BLaER1 (cell line): ENCODE measurements around the gene OR7A10.

Experiments used
- H3K27ac ChIP-seq: shearing (Covaris generic); formaldehyde crosslinking; 2 replicates; pipeline ENCODE4 v1.8.1; 2022
- H3K27me3 ChIP-seq: shearing (Covaris generic); formaldehyde crosslinking; 2 replicates; pipeline ENCODE4 v1.8.1; 2022
- H3K36me3 ChIP-seq: shearing (Covaris generic); formaldehyde crosslinking; 2 replicates; pipeline ENCODE4 v1.8.1; 2022
- H3K4me1 ChIP-seq: shearing (Covaris generic); formaldehyde crosslinking; 2 replicates; pipeline ENCODE4 v1.8.1; 2022
- H3K4me2 ChIP-seq: shearing (Covaris generic); formaldehyde crosslinking; 2 replicates; pipeline ENCODE4 v1.8.1; 2022
- H3K4me3 ChIP-seq: shearing (Covaris generic); formaldehyde crosslinking; 2 replicates; pipeline ENCODE4 v1.8.1; 2022
- H3K9ac ChIP-seq: shearing (Covaris generic); formaldehyde crosslinking; 2 replicates; pipeline ENCODE4 v1.8.1; 2022
- H3K9me3 ChIP-seq: shearing (Covaris generic); formaldehyde crosslinking; 2 replicates; pipeline ENCODE4 v1.8.1; 2022
- H4K20me1 ChIP-seq: shearing (Covaris generic); formaldehyde crosslinking; 2 replicates; pipeline ENCODE4 v1.8.1; 2022
- Cebpa-rat ChIP-seq: shearing (Covaris generic); IDR thresholded peaks from 2 replicates; pipeline ENCODE4 v1.8.1; 2022

Gene OR7A10

DNA sequence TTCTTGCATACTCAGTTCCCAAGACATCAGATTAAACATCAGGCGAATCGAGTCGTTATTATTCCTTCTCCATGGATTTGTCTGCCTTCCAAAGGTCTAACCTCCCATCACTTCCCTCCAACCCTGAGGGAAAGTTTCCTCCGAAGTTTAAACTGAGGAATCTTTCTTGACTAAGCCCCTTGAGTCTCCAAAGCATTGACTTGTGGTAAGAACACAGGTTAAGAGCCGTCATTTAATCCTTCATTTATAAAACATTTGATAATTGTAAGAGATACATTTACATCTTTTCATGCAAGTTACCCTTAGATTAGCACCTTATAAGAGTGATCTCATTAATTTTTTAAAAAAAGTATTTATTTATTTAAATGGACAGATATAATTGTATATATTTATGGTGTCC lies at the start of gene OR7A10:
Gene OR7A10 (minus strand): TSS at position 101 of the 400 bp plus-strand sequence. CDS start 7,045 bp downstream, outside the sequence.
- H3K4me1 ChIP-seq = no peaks in the 10 kb centered on the region
- H3K9me3 ChIP-seq = no peaks in the 10 kb centered on the region
- no peaks in the 10 kb centered on the region for H4K20me1 ChIP-seq
- H3K9ac ChIP-seq = no peak within 1 kb of the TSS
- no peak within 1 kb of the TSS for H3K4me2 ChIP-seq
- no peak within 1 kb of the TSS for H3K27ac ChIP-seq
- no peak within 1 kb of the TSS for H3K4me3 ChIP-seq
- no peaks in the 10 kb centered on the region for H3K36me3 ChIP-seq
- H3K27me3 ChIP-seq = no peaks in the 10 kb centered on the region
- no peak for TF ChIP-seq Cebpa-rat

- Histone ChIP-seq H3K9ac (no peak overlapping the region), H3K9me3 (no peaks in the 10 kb centered on the region), H3K4me1 (peaks cover 12% of the 10 kb centered on the region), H3K27me3 (no peaks in the 10 kb centered on the region), H3K27ac (no peak overlapping the region), H3K4me2 (no peak overlapping the region), H4K20me1 (no peaks in the 10 kb centered on the region), H3K4me3 (no peak overlapping the region), H3K36me3 (no peaks in the 10 kb centered on the region)
- TF ChIP-seq Cebpa-rat = no peak
Measured at GRCh38 chr19:14890643-14891379, 42.1 kb upstream of the OR7A10 start.

GRCh38 chr19:14889994-14890642 lies 41.4 kb upstream of the OR7A10 start:
- TF ChIP-seq Cebpa-rat = no peak
- Histone ChIP-seq H3K27me3 (no peaks in the 10 kb centered on the region), H3K27ac (no peak overlapping the region), H3K9ac (no peak overlapping the region), H3K4me2 (no peak overlapping the region), H3K4me3 (no peak overlapping the region), H3K9me3 (no peaks in the 10 kb centered on the region), H4K20me1 (no peaks in the 10 kb centered on the region), H3K36me3 (no peaks in the 10 kb centered on the region), H3K4me1 (peaks cover 12% of the 10 kb centered on the region)

- TF ChIP-seq Cebpa-rat = no peak
- no peak within 1 kb of the TSS for H3K4me2 ChIP-seq
- H3K9ac ChIP-seq = no peak within 1 kb of the TSS
- H3K27me3 ChIP-seq = no peaks in the 10 kb centered on the region
- no peaks in the 10 kb centered on the region for H4K20me1 ChIP-seq
- H3K27ac ChIP-seq = no peak within 1 kb of the TSS
- H3K9me3 ChIP-seq = no peaks in the 10 kb centered on the region
- peaks cover 12% of the 10 kb centered on the region for H3K4me1 ChIP-seq
- H3K4me3 ChIP-seq = no peak within 1 kb of the TSS
- no peaks in the 10 kb centered on the region for H3K36me3 ChIP-seq
Measured at GRCh38 chr19:14886032-14886431, 37.3 kb upstream of the OR7A10 start, which contains the start of gene OR7A17. TSS of gene OR7A17 (minus strand) at chr19:14886132. CDS start at chr19:14881355, 4,777 bp downstream.

DNA sequence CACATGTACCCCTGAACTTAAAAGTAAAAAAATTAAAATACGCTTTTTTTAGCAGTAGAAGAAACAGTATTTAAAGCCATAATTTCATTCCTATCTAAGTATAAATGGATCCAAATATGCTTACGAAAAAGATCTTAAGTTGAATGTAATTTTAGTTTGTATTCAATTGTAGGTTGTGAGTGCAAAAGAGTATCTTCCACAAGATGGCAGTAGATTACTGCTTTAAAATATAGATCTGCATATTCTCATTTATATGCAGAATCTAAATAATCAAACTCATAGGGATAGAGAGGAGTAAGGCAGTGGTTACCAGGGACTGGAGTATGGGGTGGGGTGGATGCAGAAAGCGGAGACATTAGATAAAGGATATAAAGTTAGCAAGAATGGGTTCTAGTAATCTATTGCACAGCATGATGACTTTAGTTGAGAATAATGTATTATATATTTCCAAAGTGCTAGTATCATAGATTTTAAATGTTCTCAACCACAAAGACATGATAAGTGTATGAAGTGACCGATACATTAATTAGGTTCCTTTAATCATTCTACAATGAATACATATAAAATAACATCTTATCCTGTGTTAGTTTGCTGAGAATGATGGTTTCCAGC lies 23.0 kb upstream of the OR7A10 start:
- H3K9me3 ChIP-seq = no peaks in the 10 kb centered on the region

GRCh38 chr19:14868497-14868896 lies 19.8 kb upstream of the OR7A10 start:
- Histone ChIP-seq H3K9ac (no peak overlapping the region), H3K9me3 (no peaks in the 10 kb centered on the region), H3K27ac (no peak overlapping the region), H3K27me3 (no peaks in the 10 kb centered on the region), H3K36me3 (no peaks in the 10 kb centered on the region), H4K20me1 (no peaks in the 10 kb centered on the region), H3K4me2 (no peak overlapping the region), H3K4me1 (no peaks in the 10 kb centered on the region), H3K4me3 (no peak overlapping the region)
- no peak for TF ChIP-seq Cebpa-rat

More for the DNA sequence above, 23.0 kb upstream of the OR7A10 start:
- no peak overlapping the region for H3K4me2 ChIP-seq
- no peaks in the 10 kb centered on the region for H3K4me1 ChIP-seq
- no peaks in the 10 kb centered on the region for H4K20me1 ChIP-seq
- no peak overlapping the region for H3K4me3 ChIP-seq
- H3K27ac ChIP-seq = no peak overlapping the region
- TF ChIP-seq Cebpa-rat = no peak
- H3K36me3 ChIP-seq = no peaks in the 10 kb centered on the region
- no peak overlapping the region for H3K9ac ChIP-seq
- H3K27me3 ChIP-seq = no peaks in the 10 kb centered on the region

GRCh38 chr19:14843578-14843977 lies 5.1 kb downstream of the OR7A10 start:
- TF ChIP-seq Cebpa-rat = no peak
- H3K4me1 ChIP-seq = peaks cover 10% of the 10 kb centered on the region; the same call in 1 of the 2 replicates
- H3K4me3 ChIP-seq = no peak overlapping the region
- H3K27ac ChIP-seq = no peak overlapping the region
- H3K27me3 ChIP-seq = no peaks in the 10 kb centered on the region
- H3K36me3 ChIP-seq = no peaks in the 10 kb centered on the region
- H4K20me1 ChIP-seq = no peaks in the 10 kb centered on the region
- no peak overlapping the region for H3K9ac ChIP-seq
- no peak overlapping the region for H3K4me2 ChIP-seq
- H3K9me3 ChIP-seq = no peaks in the 10 kb centered on the region

DNA sequence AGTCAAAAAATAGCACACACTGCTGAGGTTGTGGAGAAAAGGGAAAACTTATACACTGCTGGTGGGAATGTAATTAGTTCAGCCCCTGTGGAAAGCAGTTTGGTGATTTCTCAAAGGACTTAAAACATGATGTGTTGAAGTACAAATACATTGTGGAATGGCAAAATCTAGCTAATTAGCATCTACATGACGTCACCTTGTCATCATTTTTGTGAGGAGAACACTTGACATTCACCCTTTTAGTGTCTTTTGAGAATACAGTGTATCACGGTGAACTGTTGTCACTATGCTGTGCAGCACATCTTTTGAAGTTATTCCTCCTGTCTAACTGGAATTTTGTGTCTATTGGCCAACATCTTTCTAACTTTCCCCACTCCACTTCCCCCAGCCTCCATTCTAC lies 5.6 kb downstream of the OR7A10 start:
- H3K4me3 ChIP-seq = no peak overlapping the region
- H3K36me3 ChIP-seq = no peaks in the 10 kb centered on the region
- no peak overlapping the region for H3K9ac ChIP-seq
- H3K27me3 ChIP-seq = no peaks in the 10 kb centered on the region
- no peaks in the 10 kb centered on the region for H4K20me1 ChIP-seq
- no peak overlapping the region for H3K27ac ChIP-seq
- peaks cover 10% of the 10 kb centered on the region; the same call in 1 of the 2 replicates for H3K4me1 ChIP-seq
- H3K9me3 ChIP-seq = no peaks in the 10 kb centered on the region
- TF ChIP-seq Cebpa-rat = no peak
- no peak overlapping the region for H3K4me2 ChIP-seq

DNA sequence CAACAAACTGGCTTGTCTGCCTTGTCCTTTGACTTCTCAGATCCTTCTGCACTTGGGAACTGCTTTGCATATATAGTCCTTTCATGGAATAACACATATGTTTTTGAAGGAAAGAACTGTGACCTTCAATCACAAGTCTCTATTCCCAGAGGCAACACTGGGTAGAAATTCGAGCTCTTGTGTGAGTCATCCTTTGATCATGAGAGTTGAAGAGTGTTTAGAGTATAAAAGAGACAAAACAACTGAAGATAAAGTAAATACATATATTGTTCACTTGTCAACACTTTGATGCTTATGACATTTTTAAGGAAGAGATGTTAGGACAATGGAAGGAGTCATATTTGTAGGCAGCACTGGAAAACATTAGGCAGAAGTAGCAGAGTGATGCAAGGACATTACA lies 8.5 kb downstream of the OR7A10 start:
- H3K9me3 ChIP-seq = no peaks in the 10 kb centered on the region
- H3K9ac ChIP-seq = no peak overlapping the region
- H3K36me3 ChIP-seq = no peaks in the 10 kb centered on the region
- no peak for TF ChIP-seq Cebpa-rat
- H3K27me3 ChIP-seq = no peaks in the 10 kb centered on the region
- H3K4me3 ChIP-seq = no peak overlapping the region
- H3K4me1 ChIP-seq = peaks cover 16% of the 10 kb centered on the region
- no peak overlapping the region; the same call in 1 of the 2 replicates for H3K4me2 ChIP-seq
- H4K20me1 ChIP-seq = no peaks in the 10 kb centered on the region
- H3K27ac ChIP-seq = no peak overlapping the region

- Histone ChIP-seq H3K4me3 (no peak overlapping the region), H3K36me3 (no peaks in the 10 kb centered on the region), H3K4me2 (no peak overlapping the region), H4K20me1 (no peaks in the 10 kb centered on the region), H3K27me3 (no peaks in the 10 kb centered on the region), H3K9ac (no peak overlapping the region), H3K9me3 (no peaks in the 10 kb centered on the region), H3K27ac (no peak overlapping the region), H3K4me1 (peaks cover 31% of the 10 kb centered on the region)
- TF ChIP-seq Cebpa-rat = no peak
Measured at GRCh38 chr19:14837391-14837790, 11.3 kb downstream of the OR7A10 start.
